ENCODE results near the gene CHKA. TPM values are rescaled to one million over a fixed set of nuclear protein-coding genes. Genes with fewer than 3 reads are reported as not detected.

Gene CHKA
- total RNA-seq, 1 experiment from 2014 or later, result 136 TPM

GRCh38 chr11:68146010-68146540, 24.9 kb upstream of the CHKA start:
- no peak for DNase-seq (ENCODE audit: low read depth, low spot score)
- Histone ChIP-seq H3K4me3 (ENCODE audit: low read depth in 2 of 2, low read length in 2 of 2) (no peak overlapping the region; a peak in 1 of 4 replicates), H3K27ac (ENCODE audit: low read length) (peak overlapping the region; percentile 91), H3K27me3 (ENCODE audit: control insufficient read depth, insufficient read depth, low read length) (no peaks in the 10 kb centered on the region), H3K9me3 (ENCODE audit: control insufficient read depth, insufficient read depth, low read depth, low read length) (no peaks in the 10 kb centered on the region), H3K4me1 (ENCODE audit: control insufficient read depth, insufficient read depth, low read length) (peaks cover 62% of the 10 kb centered on the region), H3K36me3 (ENCODE audit: control insufficient read depth, insufficient read depth, low read length) (no peaks in the 10 kb centered on the region)
- POLR2A ChIA-PET, result interaction anchor here (0.6 kb wide), 1 partner anchor 88 kb away, joined by 3 read pairs; no protein-coding TSS in a partner anchor
- BruUV-seq (replicated peaks), result no TSS peak
- CTCF ChIA-PET, result no interaction called here
- in situ Hi-C loops (cut with HindIII; ENCODE audit: low pct_unique_long_range_greater_than_20kb, low sequenced_read_pairs) (no loop called here), intact Hi-C loops (cut with micrococcal nuclease; ENCODE audit: unreplicated experiment) (no loop called here)
- ATAC-seq, result peak; percentile 18
- TF ChIP-seq POLR2AphosphoS5 (IDR thresholded peaks at IDR 0.05; ENCODE audit: low read depth, low read length) (no peak), CTCF (IDR thresholded peaks at IDR 0.05) (no peak), REST (IDR thresholded peaks at IDR 0.05; ENCODE audit: insufficient read depth in 1 of 2, low read depth in 2 of 2, low read length in 1 of 2) (no peak), TCF7L2 (IDR thresholded peaks at IDR 0.05; ENCODE audit: low read depth, low read length) (no peak), SIN3A (IDR thresholded peaks at IDR 0.05; ENCODE audit: borderline replicate concordance, insufficient read depth, low read depth, low read length) (no peak)

GRCh38 chr11:68145120-68145866, 24.1 kb upstream of the CHKA start:
- H3K9me3 ChIP-seq (ENCODE audit: control insufficient read depth, insufficient read depth, low read depth, low read length), result no peaks in the 10 kb centered on the region
- no peak for DNase-seq (ENCODE audit: low read depth, low spot score)
- CTCF ChIA-PET, result no interaction called here
- no peaks in the 10 kb centered on the region for H3K36me3 ChIP-seq (ENCODE audit: control insufficient read depth, insufficient read depth, low read length)
- H3K27me3 ChIP-seq (ENCODE audit: control insufficient read depth, insufficient read depth, low read length), result no peaks in the 10 kb centered on the region
- intact Hi-C loops (cut with micrococcal nuclease; ENCODE audit: unreplicated experiment), result no loop called here
- no TSS peak for BruUV-seq (replicated peaks)
- H3K27ac ChIP-seq (ENCODE audit: low read length), result peak overlapping the region; percentile 91
- POLR2A ChIA-PET, result no interaction called here
- H3K4me1 ChIP-seq (ENCODE audit: control insufficient read depth, insufficient read depth, low read length), result peaks cover 62% of the 10 kb centered on the region
- H3K4me3 ChIP-seq (ENCODE audit: low read depth in 2 of 2, low read length in 2 of 2), result no peak overlapping the region
- peak; percentile 20; the same call in 1 of the 2 replicates for ATAC-seq
- TF ChIP-seq REST (IDR thresholded peaks at IDR 0.05; ENCODE audit: insufficient read depth in 1 of 2, low read depth in 2 of 2, low read length in 1 of 2) (no peak), POLR2AphosphoS5 (IDR thresholded peaks at IDR 0.05; ENCODE audit: low read depth, low read length) (no peak), TCF7L2 (IDR thresholded peaks at IDR 0.05; ENCODE audit: low read depth, low read length) (0 out of 2 replicates have a peak, but pooled peaks have one; percentile 24), CTCF (IDR thresholded peaks at IDR 0.05) (no peak)
- in situ Hi-C loops (cut with HindIII; ENCODE audit: low pct_unique_long_range_greater_than_20kb, low sequenced_read_pairs), result no loop called here

Measured in Panc1 (cell line).